GM21447 (cell line): ENCODE measurements around the gene PRR11.
"Not testable (repeated sequence)": the region's sequence is repeated elsewhere in the genome, so short reads cannot be mapped to it uniquely, and the experiment has no call there.

Experiments
- ATAC-seq: cut with Tn5 transposase; IDR thresholded peaks from one replicate; pipeline ENCODE4 v1.9.1; 2021; ENCODE audit not compliant: unreplicated experiment

Gene PRR11

DNA sequence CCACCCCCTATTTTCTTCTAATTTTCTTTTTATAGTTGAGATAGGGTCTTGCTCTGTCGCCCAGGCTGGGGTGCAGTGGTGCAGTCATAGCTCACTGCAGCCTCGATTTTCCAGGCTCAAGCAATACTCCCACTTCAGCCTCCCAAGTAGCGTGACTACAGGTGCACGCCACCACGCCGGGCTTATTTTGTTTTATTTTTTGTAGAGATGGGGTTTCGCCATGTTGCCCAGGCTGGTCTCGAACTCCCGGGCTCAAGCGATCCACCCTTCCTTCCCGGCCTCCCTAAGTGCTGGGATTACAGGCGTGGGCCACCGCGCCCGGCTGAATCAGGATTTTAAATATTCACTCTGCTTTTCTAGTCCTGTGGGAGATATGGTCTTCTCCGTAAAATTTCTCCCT lies 63.8 kb downstream of the PRR11 start:
- ATAC-seq: no peak

DNA sequence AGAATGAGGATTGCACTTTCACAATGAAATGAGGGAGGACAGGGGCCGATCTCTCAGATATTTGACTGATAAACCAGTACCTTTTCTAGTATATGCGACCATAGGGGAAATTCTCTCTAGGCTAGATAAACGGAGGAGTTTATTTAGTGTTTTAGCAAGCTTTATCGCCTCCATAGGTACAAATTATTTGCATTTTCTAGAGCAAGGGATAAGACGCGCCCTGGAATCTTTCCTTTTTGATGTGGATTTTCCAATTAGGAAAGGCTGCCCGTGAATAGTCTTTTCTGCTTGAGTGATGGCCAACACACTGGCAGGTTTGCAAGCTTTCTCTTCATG lies 64.4 kb downstream of the PRR11 start:
- peak; percentile 3 for ATAC-seq

DNA sequence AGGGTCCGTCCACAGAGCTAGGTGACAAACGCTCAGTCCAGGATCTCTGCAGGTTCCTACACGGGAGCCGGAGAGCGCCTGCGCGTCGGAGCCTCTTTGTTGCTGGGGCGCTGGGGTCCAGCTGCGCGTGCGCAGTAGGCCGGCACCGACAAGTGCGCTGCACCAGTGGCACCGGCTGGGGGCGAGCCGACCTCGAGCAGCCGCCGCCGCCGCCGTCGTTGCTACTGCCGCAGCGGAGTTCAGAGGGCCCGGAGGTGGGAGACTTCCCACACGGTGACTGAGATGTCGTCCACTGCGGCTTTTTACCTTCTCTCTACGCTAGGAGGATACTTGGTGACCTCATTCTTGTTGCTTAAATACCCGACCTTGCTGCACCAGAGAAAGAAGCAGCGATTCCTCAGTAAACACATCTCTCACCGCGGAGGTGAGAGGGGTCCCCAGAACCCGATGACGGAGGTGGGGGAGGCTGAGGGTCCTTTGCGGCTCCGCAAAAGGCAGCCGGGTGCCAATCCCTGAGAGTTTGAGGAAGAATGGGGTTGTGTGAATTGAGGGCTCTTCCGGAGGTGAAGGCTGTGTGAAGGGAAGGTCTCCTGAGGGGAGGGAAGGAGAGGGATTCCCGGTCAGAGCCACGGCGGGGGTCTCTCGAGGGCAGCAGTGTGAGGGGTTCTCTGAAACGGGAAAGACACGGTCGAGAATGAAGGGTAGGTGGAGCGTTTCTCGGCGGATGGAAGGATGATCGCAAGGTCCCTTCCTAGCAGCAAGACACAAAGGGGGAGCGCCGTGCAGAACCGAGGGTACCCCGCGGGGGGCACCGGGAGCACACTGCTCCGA lies 65.0 kb downstream of the PRR11 start, which contains the start of gene GDPD1:
Gene GDPD1, plus strand, starts transcription at position 184 of the 831 bp plus-strand sequence. Its CDS starts 99 bp downstream, at position 283.
- peak; percentile 89 for ATAC-seq

DNA sequence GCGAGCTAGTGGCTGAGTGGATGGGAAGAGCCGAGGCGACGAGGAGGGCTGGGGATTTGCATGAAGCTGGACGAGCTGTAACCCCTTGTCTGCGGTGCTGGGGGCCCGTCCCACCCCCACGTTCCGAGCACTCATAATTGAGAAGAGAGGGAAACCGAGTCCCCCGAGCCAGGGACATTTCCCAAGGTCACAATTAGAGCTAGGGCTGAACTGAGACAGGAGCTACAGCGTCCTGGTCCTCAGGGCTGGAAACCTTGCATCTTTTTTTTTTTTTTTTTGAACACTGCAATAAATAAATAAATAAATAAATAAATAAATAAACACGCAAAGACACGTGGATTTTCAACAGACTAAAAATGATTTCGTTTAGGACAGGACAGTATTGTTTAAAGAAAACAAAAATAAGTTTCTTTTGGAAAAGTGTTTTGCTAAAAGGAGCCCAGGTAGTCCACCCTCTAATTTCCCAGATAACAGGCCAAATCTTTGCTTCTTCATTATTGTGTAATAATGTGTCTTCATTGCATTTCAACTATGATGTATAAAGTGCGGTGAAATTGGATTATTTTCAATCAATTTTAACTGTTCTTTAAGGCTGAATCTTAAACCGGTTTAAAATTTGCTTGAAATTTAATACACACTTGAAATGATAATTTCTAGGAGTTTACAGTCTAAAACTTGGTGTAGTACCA lies 65.8 kb downstream of the PRR11 start:
- no peak for ATAC-seq

DNA sequence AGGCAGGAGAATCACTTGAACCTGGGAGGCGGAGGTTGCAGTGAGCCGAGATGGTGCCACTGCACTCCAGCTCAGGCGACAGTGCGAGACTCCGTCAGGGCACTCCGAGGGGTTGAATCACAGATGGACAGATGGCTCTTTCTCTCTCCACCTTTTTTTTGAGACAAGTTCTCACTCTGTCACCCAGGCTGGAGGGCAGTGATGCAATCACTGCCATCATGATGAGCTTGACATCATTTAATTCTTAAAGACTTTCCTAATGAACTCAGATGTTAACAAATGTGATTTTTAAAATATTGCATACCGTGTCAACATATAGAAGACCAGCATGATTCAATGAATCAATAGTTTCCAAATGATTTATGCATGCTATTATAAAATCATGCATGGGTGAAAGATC lies 68.3 kb downstream of the PRR11 start:
- ATAC-seq: no peak

DNA sequence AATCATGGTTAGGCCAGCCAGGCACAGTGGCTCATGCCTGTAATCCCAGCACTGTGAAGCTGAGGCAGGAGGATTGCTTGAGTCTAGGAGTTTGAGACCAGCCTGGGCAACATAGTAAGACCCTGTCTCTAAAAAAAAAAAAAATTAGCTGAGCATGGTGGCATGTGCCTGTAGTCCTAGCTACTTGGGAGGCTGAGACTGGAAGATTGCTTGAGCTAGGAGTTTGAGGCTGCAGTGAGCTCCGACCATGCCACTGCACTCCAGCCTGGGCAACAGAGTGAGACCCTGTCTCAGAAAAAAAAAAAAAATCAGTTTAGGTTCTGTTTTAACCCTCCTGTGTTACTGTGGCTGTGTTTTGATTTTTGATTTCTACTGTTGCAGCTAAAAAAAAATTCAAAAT lies 73.0 kb downstream of the PRR11 start:
- not testable (repeated sequence) for ATAC-seq

DNA sequence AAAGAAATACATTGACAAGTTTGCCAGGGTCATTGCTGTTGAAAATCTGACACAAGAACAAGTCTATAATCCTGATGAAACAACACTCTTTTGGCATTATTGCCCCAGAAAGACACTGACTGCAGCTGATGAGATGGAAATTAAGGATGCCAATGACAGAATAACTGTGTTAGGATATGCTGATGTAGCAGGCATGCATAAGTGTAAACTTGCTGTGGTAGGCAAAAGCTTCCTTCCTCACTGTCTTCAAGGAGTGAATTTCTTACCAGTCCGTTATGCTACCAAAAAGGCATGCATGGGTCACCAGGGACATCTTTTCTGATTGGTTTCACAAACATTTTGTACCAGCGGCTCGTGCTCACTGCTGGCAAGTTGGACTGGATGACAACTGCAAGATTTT lies 75.2 kb downstream of the PRR11 start:
- ATAC-seq: no peak

DNA sequence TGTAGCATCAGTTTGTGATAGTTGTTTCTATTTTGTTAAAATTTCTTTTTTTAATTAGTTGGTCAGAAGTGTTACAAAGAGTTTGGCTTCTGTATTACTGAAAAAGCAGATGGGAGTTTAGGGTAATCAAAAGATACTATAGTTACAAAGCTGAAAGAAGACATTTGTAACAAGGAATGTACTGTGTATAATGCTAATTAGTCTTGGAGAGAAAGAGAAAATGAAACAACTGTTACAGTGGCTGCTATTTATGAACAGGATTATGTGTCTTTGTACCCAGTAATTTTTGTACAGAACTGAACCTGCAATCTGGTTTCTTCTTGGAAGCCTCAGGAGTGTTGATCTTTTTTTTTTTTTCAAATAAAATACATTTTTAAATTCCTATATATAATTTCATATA lies 79.1 kb downstream of the PRR11 start:
- no peak for ATAC-seq

DNA sequence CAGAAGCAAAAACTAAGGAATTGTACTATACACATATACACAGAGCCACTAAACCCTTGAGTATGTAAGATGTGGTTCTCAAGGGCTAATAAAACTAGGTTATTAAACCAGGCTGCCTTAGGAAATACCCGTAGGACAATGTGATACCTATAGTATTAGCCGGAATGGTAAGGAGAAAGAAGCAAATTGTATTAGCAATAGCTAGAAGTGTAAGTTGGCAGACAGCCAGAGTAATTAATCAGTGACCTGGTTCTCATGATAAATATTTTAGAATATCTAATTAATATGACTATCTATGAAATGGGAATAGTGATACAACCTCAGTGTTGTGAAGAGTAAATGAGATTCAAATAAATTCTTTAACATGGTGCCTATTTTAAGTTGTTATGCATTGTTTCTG lies 83.4 kb downstream of the PRR11 start:
- ATAC-seq: no peak

DNA sequence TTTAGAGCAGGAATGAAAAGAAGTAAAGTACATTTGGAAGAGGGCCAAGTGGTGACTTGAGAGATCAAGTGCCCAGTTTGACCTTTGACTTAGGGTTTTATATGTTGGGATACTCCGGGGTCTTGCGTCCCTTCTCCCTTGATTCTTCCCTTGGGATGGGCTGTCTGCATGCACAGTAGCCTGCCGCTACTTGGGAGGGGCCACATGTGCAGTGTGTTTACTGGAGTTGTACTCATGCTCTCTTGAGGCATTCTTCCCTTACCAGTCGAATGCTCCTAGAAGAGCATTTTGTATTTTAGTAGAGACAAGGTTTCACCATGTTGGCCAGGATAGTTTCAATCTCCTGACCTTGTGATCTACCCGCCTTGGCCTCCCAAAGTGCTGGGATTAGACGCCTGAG lies 88.5 kb downstream of the PRR11 start:
- no peak for ATAC-seq
